C4-2B (cell line): ENCODE results near the gene MOBP.

ENCODE experiments used
- CTCF ChIP-seq: fragments of 450-650 bp; conservative IDR thresholded peaks from 2 replicates; pipeline ENCODE4 v1.5.1; 2017; ENCODE audit warnings: mild to moderate bottlenecking
- ZFX ChIP-seq: fragments of 450-650 bp; IDR thresholded peaks from 2 replicates; pipeline ENCODE4 v1.6.1; 2017

- TF ChIP-seq CTCF (no peak), ZFX (no peak)
Measured at GRCh38 chr3:39453134-39453533, 14.3 kb upstream of the MOBP start.
